ENCODE data around the gene DCHS1. TPM values are rescaled to one million over a fixed set of nuclear protein-coding genes. Genes with fewer than 3 reads are reported as not detected.

The DCHS1 gene
- total and polyA plus RNA-seq, 10 of the 15 experiments (the other 5 are each of a cell fraction or from before 2014, with no cell fraction given) = 0.02 to 0.64 (median 0.18) TPM; not detected in 1

GRCh38 chr11:6703247-6704063, 47.8 kb upstream of the DCHS1 start:
- Histone ChIP-seq H3K4me3 (no peak overlapping the region), H3K79me2 (ENCODE audit: control insufficient read depth, insufficient read depth, low read length) (no peaks in the 10 kb centered on the region), H2AFZ (ENCODE audit: control insufficient read depth, low read depth, low read length) (no peak overlapping the region), H3K9ac (ENCODE audit: control insufficient read depth, insufficient read depth, low read length) (no peak overlapping the region), H3K4me1 (ENCODE audit: control insufficient read depth, insufficient read depth, low read length) (no peaks in the 10 kb centered on the region), H3K27me3 (replicated peaks in 1 of 2; ENCODE audit: control insufficient read depth in 2 of 2, insufficient read depth in 2 of 2, low read length in 1 of 2) (no peaks in the 10 kb centered on the region), H3K9me3 (replicated peaks; ENCODE audit: control insufficient read depth, insufficient read depth, low read length) (no peaks in the 10 kb centered on the region), H4K20me1 (ENCODE audit: control insufficient read depth, insufficient read depth) (no peaks in the 10 kb centered on the region), H3K36me3 (ENCODE audit: control insufficient read depth in 2 of 2, insufficient read depth in 2 of 2, low read length in 1 of 2) (0 out of 4 replicates have a peak, but pooled peaks cover 0 to 1% of the 10 kb centered on the region in 2 experiments), H3K4me2 (ENCODE audit: control insufficient read depth, insufficient read depth) (no peak overlapping the region), H3K27ac (ENCODE audit: control insufficient read depth, insufficient read depth) (no peak overlapping the region)
- RAD21 ChIA-PET (ENCODE audit: unreplicated experiment) = interaction anchor here (1.5 to 4.4 kb wide), 4 partner anchors 53 to 324 kb away, joined by 3 to 37 read pairs (median 14); no protein-coding TSS in a partner anchor
- CTCF ChIA-PET = interaction anchor here (0.5 to 8.5 kb wide), 5 partner anchors 9 to 172 kb away, joined by 3 to 97 read pairs (median 8); no protein-coding TSS in a partner anchor
- FAIRE-seq (no peak), DNase-seq (ENCODE audit: low read depth, low spot score) (no peak), ATAC-seq (peak; percentile 85)
- BruUV-seq (replicated peaks) = no TSS peak
- in situ Hi-C loops (cut with MboI) = no loop called here
- 95% methylated on average over 2 of the region's 2 CpGs for WGBS (ENCODE audit: insufficient coverage, insufficient replicate concordance, low lambda C conversion rate, missing lambda C conversion rate)
- SMC1A ChIA-PET (ENCODE audit: uncharacterized antibody, unreplicated experiment) = interaction anchor here (0.5 to 2.3 kb wide), 5 partner anchors 10 to 324 kb away, joined by 3 to 8 read pairs (median 4); no protein-coding TSS in a partner anchor
- TF ChIP-seq RUNX3 (IDR thresholded peaks at IDR 0.05; ENCODE audit: low read length) = no peak
- no peak for TF ChIP-seq BRCA1 (IDR thresholded peaks at IDR 0.05; ENCODE audit: low read depth, low read length)
- TF ChIP-seq ATF7 (IDR thresholded peaks at IDR 0.05; ENCODE audit: low read depth) = no peak
- TF ChIP-seq CTCF (IDR thresholded peaks at IDR 0.05 in 2 of 3, conservative IDR thresholded peaks at IDR 0.05 in 1 of 3; ENCODE audit: control insufficient read depth in 2 of 3, extremely low read depth in 1 of 3, insufficient read depth in 1 of 3, low read depth in 3 of 3, low read length in 3 of 3) = peak; percentile 32 to 47 (median 34); a peak in 4 of 6 replicates
- no peak for TF ChIP-seq ZNF217 (IDR thresholded peaks at IDR 0.05)
- no peak for TF ChIP-seq KDM1A (IDR thresholded peaks at IDR 0.05; ENCODE audit: borderline replicate concordance)
- TF ChIP-seq ZBTB4 (CRISPR knock-in tag; IDR thresholded peaks at IDR 0.05) = no peak
- peak; percentile 39; the same call in 1 of the 2 replicates for TF ChIP-seq SMC3 (IDR thresholded peaks at IDR 0.05; ENCODE audit: borderline replicate concordance, low read length)
- no peak for TF ChIP-seq POLR2AphosphoS5 (IDR thresholded peaks at IDR 0.05; ENCODE audit: low read length)
- TF ChIP-seq FOS (IDR thresholded peaks at IDR 0.05; ENCODE audit: borderline replicate concordance, extremely low read depth, insufficient read length) = no peak
- no peak for TF ChIP-seq GABPA (IDR thresholded peaks at IDR 0.05; ENCODE audit: low read depth)
- peak; percentile 55 for TF ChIP-seq RAD21 (IDR thresholded peaks at IDR 0.05; ENCODE audit: insufficient read depth, low read depth, low read length)
- no peak for TF ChIP-seq NFIC (IDR thresholded peaks at IDR 0.05; ENCODE audit: low read depth, low read length)
- POLR2A ChIA-PET = no interaction called here
- intact Hi-C loops (cut with micrococcal nuclease; ENCODE audit: unreplicated experiment) = no loop called here

Data from GM12878 (cell line).